Upper lobe of left lung (tissue), 4 donors: ENCODE measurements around the gene AUP1.

Experiments used
- CTCF ChIP-seq, 6 experiments: fragments of 450-650 bp in 4 of 6; fragments of 200-600 bp in 2 of 6; sonication (generic) in 2 of 6; IDR thresholded peaks; one replicate each; pipeline ENCODE4 v1.5.1; 2016 to 2019; ENCODE audit warnings: antibody characterized with exemption in 6 of 6
- EP300 ChIP-seq, 4 donors: sonication (generic); formaldehyde crosslinking; IDR thresholded peaks; one replicate each; pipeline ENCODE4 v1.5.1; 2017; ENCODE audit warnings: antibody characterized with exemption in 4 of 4, control low read depth in 2 of 4
- POLR2A ChIP-seq, 4 donors: fragments of 450-650 bp; IDR thresholded peaks; one replicate each; pipeline ENCODE4 v1.5.1; 2016 to 2017; ENCODE audit warnings: antibody characterized with exemption in 4 of 4, mild to moderate bottlenecking in 2 of 4
- POLR2AphosphoS5 ChIP-seq, 2 donors: sonication (generic); formaldehyde crosslinking; IDR thresholded peaks; one replicate each; pipeline ENCODE4 v1.5.1; 2017; ENCODE audit warnings: antibody characterized with exemption in 2 of 2

- TF ChIP-seq CTCF (IDR thresholded peaks at IDR 0.05) (no peak), EP300 (IDR thresholded peaks at IDR 0.05) (no peak), POLR2AphosphoS5 (IDR thresholded peaks at IDR 0.05) (no peak), POLR2A (IDR thresholded peaks at IDR 0.05) (no peak)
These were observed 48.1 kb downstream of the AUP1 start for GRCh38 chr2:74481431-74481830.
